CD4-positive, alpha-beta T cell treated with Interleukin-2 at 100 ng/mL for 4 hours (primary cell): ENCODE results near the gene CHST11.
"Not testable (repeated sequence)": the region's sequence is repeated elsewhere in the genome, so short reads cannot be mapped to it uniquely, and the experiment has no call there.

ENCODE experiments used
- DNase-seq: peaks from one replicate; pipeline ENCODE4 v3.0.0-alpha.2; 2020; ENCODE audit warnings: low spot score

Gene CHST11

DNA sequence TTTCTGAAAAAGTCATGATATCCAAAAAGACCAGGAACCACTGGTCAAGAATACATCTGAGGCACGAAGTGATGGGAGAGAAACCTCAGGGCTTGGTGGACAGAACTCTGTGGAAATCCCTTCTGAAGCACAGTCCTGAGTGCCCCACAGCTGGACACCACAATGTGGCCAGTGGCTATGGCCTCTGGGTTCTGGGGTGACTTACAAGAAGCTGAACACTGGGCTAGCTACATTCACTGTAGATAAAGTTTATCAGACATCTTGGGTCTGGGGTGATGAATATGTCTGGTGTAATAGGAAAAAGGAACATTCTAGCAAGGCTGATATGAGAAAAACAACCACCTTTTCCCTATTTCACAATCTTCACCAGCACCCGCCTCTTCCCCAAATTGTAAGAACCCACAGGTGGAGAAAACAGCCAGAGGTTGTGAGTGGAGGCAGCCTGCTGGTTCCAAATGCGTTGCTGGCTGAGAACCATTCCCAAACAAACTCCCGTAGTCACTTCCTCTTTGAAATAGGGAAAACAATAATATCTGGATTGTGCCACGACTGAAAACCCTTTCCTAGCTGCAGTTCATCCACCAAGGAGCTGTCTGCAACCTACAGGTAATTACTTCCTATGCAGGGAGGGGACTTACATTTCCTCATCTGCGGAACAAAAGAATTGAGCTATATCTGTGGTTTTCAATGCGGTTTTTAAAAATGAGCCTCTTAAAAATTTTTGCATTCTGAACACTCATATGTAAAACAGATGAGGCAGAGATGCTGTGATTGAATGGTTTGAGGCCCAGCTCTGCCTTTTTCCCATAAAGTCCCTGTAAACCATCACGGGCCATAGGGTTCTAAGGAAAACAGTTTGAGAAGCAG, 307.7 kb downstream of the CHST11 start:
- DNase-seq: peak; percentile 19

DNA sequence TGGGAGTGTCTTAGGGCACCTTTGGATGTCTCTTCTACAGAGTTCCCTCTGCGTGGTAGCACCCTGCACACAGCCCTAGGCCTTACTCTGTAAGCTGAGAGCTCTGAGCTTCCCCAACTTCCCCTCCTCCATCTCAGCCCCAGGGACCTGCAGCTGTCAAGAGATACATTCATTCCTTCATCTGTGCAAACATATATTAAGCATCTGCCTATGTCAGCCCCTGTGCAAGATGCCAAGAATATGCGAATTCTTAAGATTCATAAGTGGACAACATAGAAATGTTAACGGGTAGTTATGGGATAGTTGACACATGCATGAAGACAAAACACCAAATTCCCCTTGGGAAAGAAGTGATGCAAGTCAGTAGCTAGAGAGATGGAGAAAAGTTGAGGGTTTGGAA, 310.5 kb downstream of the CHST11 start:
- DNase-seq: no peak

DNA sequence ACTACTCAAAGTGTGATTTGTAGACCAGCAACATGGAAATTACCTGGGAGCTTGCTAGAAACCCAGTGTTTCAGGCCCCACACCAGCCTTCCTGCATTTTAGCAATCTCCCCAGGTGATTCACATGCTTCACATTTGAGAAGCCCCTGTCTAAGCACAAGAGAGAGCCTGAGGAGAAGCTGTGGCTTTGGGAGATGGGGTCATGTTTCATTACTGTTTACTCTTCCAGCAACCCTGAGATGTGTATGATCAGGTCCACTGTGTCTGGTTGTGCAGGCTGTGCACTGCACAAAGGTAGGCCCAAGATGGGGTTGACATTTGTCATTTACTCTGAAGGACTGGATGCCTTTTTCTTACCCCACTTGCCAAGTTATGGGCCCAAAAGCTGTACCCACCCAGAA, 311.3 kb downstream of the CHST11 start:
- no peak for DNase-seq

DNA sequence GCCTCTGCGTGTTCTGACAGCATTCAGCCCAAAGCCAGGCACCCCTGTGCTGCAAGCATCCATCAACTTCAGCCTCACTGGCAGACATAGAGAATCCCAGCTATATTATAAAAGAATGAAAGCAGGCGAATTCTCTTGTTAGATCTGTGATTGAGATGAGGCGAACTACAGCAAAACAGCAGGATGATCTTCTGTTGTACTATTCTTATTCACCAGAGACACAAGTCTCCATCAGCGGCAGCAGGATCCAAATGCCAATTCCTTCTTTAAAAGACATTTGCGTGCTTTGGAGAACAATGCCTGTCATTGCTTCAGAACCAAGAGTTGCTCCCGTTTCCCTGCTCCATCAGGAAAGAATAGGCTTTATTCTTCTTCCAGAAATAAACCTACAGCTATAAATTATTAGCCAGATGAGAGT, 312.4 kb downstream of the CHST11 start:
- no peak for DNase-seq

DNA sequence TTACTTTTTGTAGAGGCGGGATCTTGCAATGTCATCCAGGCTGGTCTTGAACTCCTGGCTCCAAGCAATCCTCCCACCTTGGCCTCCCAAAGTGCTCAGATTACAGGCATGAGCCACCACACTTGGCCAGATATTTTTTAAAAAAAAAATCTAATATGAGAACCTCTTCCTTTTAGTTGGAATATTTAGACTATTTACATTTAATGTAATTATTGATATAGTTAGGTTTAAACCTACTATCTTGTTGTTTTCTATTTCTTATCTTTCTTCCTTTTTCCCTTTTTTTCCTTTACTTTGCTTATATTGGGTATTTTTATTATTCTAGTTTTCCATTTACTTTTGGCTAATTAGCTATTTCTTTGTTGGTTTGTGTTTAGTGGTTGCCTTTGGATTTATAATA, 315.6 kb downstream of the CHST11 start:
- DNase-seq: no peak

DNA sequence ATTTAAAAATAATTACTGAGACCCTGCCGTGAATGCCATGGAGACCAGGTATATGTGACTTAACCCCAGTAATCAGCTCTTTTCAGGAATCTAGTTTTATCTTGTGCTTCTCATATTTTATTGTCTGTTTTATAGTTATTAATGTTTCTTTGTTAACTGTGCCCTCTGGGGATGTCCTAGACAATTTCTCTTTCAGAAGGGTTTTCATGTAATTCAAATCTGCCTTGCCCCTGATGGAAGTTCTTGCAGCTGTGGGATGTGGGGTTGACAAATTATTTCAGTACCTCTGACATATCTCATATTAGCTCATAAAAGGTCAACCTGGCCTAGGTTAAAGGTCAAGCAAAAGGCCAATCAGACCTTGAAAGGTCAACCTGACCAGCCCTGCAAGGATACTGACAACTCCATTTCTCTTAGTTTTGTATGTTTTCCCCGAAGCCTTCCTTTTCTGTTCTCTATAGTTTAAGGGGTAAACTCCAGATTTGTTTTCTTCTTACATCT, 319.0 kb downstream of the CHST11 start:
- DNase-seq: no peak

DNA sequence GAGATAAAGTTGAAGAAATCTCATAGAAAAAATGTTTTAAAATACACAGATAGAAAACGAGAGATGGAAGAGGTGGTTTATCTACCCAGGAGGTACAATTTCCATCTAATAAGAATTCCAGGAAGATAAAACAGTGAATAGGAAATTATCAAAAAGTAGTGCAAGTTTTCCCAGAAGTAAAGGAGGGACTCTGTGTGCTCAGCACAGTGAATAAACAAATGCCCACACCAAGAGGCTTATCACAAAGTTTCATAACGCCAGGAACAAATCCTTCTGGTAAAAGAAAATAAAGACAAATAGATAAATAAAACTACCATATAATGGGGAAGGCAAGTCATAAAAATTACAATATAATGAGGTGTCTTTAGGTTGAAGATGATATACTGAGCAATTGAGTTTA, 322.4 kb downstream of the CHST11 start:
- no peak for DNase-seq

DNA sequence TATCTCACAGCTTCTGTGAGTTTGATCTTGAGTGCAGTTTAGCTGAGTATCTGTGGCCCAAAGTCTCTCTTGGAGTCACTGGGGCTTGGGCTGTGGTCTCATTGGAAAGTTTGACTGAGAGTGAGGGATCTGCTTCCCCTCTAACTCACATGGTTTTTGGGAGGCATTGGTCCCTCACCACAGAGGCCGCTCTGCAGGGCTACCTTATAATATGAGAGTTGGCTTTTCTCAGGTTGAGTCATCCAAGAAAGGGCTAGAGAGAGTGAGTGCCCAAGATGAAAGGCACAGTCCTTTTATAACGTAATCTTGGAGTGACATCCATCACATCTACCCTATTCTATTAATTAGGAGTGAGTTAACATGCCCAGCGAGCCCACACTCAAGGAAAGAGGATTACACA, 325.5 kb downstream of the CHST11 start:
- DNase-seq: no peak

DNA sequence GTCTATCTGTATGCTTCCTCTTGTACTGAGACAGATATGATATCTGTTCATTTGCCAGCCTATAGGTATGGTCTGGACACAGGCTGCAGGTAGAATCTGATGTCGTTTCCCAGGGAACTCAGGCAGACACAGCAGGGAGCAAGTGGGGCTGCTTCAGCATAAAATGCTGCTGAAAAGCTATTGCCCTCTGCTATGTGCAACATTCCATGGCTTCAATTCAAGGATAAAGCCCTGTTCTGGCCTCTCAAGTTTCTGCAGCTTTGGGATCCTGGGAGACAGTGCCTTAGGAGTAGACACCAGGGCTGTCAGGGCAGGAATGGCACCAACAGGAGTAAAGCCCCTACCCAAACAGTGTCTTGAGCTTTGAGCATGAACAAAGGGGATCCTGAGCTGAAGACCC, 327.8 kb downstream of the CHST11 start:
- no peak for DNase-seq

DNA sequence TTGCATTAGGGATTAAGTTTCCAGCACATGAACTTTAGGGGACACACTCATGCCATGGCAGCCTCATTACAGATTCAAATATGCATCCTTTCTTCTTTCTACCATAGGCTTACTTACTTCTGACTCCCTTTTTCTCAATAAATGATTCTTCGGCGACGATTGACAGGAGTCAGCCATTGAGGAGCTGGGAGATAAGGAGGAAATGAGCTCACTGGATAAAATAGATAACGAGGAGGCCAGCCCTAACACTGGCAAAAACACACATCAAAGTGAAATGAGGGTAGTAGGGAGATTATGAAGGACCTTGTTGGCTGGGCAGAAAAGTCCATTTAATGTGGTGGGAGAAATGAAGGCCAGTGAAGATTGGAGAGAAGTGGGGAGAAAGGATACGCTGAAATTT, 329.1 kb downstream of the CHST11 start:
- DNase-seq: no peak

DNA sequence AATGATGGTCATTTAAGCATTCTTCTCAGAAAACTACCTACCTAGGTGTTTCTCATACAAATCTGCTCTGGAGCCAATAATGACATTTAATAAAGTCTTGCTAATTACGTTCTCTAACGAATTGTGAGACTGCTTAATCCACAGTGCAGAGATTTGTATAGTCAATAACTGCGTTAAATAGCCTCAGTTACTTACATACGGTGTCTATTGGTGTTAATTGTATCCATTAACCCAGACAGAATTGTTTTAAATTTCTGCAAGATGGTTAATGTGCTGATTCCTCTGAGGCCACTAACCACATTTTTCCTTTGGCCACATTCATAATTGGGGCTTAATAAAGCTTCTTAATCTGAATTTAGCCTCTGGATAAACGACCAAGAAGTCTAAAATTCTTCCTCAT, 329.6 kb downstream of the CHST11 start:
- DNase-seq: no peak

DNA sequence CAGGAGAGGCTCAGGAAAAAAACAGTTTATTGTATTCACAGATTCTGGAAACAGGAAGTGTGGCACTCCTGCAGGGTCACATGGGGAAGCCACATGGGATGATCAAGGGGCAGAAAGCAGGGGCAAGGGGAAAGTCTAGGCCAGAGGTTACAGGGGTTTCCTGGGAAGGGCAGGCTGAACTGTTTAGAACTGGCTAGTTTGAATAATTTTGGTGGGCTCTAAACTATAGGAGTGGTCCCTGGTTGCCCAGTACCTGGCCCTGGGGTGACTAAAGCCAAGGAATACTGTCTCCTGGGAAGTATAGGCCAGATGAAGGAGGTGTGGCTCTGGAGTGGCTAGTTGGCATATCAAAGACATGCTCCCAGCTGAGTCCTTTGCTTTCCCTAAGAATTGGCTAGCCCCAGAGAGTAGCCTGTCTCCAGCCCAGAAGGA, 332.1 kb downstream of the CHST11 start:
- DNase-seq: no peak

DNA sequence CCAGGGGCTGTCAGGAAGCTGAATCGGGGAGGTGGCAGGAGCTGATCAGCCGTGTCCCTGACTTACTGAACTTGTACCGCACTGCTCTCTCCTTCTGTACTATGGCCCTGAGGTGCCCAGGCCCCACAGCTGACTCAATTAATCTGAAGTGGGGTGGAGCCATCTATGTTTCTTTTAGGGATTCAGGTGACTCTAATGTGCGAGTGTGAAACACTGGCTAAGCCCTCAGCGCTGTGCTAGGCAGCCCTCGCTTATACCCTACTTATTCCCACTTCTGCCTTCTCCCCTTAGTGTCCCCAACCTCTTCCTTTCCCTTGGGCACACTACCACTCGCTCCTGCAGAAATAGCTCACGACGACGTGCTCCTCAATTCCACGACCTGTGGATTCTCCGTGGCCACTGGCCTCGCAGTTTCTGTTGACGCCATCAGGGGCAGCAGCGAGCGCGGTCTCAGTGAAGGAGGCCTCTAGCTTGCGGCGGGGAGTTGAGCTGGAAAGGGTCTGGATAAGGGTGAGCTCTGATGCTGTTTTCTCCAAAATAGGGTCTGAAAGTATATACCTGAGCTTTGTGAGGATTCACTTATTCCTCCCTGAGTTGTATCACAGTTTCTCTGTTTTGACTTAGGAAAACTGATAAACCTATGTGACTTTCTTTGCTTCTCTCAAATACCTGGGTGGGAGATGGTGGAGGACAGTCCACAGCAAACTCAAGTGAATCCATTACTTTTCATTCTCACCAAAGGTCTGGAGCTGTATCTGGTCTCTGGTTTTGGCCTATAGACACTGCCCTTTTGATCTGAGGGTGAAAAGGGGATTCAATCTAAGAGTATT, 333.8 kb downstream of the CHST11 start:
- DNase-seq: peak; percentile 32

DNA sequence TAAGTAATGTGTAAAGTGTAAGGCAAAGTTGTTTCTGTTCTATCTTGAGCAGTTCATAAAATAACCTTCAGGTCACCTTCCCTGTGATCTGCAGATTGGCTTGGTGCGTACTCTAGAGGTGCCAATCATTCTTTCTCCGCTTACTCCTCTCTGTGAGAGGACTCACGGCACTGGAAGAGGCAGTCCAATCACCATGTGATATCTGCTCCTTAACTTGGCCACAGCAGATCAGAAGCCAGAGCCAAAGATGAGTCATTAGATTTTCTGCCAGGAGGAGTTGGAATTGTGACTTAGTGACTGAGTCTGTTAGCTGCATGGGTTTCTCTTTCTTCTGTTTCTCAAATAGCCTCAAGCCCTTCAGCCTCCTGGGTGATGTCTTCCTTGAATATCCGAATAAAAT, 335.8 kb downstream of the CHST11 start:
- no peak for DNase-seq

DNA sequence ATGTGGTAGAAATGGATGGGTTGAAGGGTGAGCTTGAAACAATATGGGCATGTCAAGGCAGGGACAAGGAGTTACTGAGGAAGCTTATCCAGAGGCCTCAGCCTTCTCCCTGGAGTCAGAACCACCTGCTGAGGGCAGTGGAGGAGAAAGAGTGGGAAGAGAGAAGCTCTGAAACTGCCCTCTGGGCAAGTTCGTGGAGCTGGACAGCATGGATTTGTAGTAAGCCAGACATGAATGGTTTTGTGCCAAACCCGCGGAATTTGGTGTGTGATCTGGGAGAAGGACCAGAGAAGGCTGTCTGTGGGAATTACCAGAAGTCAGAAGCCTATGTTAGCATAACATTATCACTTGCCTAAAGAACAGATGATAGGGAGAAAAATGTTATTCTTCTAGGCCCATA, 336.5 kb downstream of the CHST11 start:
- no peak for DNase-seq

DNA sequence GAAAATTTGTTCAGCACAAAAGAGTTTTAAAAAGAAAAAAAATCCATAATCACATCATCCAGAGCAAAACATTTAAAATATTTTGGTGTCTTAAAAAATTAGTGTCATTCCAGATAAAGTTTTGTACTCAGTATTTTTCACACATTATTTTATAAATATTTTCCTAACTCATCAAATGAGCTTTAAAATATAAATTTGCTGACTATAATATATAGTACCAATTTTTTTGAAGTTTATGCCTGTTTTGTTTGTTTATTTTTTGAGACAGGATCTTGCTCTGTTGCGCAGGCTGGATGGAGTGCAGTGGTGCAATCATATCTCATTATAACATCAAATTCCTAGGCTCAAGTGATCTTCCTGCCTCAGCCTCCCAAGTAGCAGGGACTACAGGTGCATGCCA, 337.2 kb downstream of the CHST11 start:
- no peak for DNase-seq

DNA sequence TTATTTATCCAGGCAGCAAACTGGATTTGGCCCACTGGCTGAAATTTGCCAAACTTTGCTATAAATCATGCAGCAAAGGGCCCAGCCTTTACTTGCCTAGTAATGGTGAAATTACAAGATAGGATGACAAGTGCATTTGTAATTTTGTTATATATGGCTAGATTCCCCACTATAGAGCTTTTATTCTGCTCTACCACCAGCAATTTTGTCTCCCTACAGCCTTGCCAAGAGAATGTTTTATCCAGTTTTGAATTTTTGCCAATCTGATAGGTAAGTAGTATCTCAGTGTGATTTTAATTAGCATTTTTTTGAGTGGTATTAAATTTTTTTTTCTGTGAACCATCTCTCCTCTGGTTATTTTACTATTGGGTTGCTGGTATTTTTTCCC, 339.7 kb downstream of the CHST11 start:
- no peak for DNase-seq

DNA sequence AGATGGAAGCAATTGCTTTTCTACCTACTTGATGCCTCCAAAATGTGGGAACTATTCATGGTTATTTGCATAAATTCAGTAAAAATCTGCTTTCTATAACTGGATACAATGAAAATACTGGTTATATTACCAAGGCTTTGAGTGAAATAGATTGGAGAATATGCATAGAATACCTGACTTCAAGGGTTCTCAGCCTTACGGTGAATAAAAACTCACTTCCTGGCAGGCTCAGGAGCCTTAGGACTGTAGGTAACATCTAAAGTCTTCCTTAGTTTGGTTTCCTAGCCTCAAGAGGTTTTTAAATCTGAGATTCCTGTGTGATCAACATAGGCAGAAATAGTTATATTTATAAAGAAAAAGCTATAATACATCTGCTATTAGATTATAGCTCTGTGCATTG, 342.7 kb downstream of the CHST11 start:
- no peak for DNase-seq

DNA sequence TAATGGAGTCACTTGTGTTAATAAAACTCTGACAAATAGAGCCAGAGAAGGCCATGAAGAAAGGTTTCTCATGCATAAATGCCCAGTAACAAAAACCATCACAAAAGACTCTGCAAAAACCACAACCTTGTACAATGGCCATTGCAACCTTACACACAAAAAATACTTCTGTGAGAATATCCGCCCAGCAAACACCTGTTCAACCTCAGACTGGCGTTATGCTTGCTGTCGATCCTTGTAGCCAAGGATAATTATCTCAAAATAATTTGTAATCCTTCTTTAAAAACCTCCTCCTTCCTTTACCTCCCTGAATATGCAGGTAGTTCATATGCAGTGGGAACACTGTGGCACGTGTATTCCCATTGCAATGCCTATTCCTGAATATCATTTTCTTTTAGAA, 344.3 kb downstream of the CHST11 start:
- DNase-seq: no peak

DNA sequence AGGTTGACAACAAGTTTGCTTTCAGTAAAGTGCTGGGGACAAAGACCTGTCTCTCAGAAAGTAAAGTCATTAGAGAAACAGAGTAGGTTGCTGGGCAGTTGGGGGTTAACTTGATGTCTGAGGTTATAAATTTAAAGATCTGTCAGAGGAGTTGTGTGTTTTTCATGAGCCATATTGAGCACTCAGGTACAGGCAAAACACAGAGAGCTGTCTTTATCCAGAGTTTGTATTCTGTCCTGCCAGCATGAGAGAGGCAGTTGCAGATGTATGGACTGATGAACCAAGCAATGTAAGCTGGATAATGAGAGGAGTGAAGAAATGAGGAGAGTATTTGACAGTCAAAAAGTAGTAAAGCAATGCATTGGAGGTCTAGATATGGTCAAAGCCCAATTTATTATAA, 344.7 kb downstream of the CHST11 start:
- no peak for DNase-seq

DNA sequence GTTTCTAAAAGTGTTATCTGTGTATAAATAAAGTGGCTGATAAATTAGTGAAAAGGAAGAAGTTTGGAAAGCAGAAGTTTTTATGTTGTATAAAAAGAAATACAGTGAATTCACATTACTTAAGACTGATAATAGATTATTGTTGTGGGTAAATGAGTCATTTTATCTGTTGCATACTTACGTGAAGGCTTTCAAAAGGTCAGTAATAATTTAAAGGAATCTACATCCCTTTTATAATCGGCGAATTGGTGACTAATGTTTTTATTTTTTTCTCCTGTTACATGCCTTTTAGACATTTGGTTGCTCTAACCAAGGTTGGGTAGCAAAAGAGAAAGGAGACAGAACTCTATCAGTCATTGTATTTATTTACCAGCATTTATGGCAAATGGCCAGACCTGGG, 345.5 kb downstream of the CHST11 start:
- DNase-seq: no peak

DNA sequence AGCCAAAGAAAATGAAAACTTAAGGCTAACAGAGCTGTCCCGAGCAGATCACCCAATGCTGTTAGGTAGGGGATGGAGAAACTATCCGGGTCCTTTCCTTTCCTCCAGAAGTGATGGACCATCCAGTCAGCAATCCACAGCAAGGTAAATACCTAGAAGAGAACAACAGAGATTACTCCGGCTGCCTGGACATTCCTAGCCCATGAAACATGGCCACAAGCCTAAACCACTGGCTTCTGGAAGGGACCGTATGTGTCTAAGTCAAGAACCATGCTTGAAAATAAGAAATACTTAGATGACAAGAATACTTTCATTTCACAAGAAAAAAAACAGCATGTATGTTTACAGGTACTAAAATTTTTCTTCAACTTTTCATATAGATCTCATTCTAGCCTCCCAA, 348.4 kb downstream of the CHST11 start:
- DNase-seq: no peak

DNA sequence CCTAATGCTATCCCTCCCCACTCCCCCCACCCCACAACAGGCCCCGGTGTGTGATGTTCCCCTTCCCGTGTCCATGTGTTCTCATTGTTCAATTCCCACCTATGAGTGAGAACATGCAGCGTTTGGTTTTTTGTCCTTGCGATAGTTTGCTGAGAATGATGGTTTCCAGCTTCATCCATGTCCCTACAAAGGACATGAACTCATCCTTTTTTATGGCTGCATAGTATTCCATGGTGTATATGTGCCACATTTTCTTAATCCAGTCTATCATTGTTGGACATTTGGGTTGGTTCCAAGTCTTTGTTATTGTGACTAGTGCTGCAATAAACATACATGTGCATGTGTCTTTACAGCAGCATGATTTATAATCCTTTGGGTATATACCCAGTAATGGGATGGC, 349.4 kb downstream of the CHST11 start:
- DNase-seq: not testable (repeated sequence)
